CD4-positive, alpha-beta T cell treated with Interleukin-2 at 100 ng/mL for 4 hours (primary cell): ENCODE results near the gene DNAJC5.

Experiments
- DNase-seq: peaks from one replicate; pipeline ENCODE4 v3.0.0-alpha.2; 2020; ENCODE audit warnings: low spot score

Gene DNAJC5

DNA sequence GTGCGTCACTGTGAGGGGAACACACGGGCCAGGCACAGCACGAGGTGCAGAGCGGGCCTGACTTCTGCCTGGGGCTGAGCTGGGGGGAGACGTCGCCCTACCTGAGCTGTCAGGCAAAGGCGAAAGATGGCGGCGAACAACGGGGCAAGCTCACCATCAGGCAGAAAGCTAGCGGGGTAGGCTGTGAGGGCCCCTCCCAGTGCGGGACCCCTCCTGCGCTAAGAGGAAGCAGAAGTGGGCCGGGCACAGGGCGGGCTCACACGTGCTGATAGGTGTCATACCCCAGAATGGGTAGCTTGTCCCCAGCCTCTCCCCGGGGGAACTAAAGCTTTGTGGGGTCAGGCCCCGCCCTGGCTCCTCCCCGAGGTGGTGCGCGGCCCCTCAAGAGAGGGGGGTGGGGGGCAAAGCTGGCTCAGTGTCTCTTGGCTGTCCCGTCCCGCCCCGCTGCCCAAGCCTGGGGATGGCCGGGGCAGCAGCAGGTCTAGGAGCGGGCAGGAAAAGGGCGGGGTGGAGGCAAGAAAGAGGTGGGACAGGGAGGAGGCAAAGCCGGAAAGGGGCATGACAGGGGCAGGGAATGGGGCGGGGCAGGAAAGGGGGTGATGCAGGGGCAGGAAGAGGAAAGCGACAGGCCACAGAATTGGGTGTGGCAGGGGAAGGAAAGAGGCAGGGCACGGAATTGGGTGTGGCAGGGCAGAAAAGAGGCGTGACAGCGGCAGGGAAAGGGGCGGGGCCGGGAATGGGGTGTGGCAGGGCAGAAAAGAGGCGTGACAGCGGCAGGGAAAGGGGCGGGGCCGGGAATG, 46.6 kb downstream of the DNAJC5 start:
- DNase-seq = peak; percentile 77

GRCh38 chr20:63942250-63942951, 47.5 kb downstream of the DNAJC5 start:
- DNase-seq = no peak

DNA sequence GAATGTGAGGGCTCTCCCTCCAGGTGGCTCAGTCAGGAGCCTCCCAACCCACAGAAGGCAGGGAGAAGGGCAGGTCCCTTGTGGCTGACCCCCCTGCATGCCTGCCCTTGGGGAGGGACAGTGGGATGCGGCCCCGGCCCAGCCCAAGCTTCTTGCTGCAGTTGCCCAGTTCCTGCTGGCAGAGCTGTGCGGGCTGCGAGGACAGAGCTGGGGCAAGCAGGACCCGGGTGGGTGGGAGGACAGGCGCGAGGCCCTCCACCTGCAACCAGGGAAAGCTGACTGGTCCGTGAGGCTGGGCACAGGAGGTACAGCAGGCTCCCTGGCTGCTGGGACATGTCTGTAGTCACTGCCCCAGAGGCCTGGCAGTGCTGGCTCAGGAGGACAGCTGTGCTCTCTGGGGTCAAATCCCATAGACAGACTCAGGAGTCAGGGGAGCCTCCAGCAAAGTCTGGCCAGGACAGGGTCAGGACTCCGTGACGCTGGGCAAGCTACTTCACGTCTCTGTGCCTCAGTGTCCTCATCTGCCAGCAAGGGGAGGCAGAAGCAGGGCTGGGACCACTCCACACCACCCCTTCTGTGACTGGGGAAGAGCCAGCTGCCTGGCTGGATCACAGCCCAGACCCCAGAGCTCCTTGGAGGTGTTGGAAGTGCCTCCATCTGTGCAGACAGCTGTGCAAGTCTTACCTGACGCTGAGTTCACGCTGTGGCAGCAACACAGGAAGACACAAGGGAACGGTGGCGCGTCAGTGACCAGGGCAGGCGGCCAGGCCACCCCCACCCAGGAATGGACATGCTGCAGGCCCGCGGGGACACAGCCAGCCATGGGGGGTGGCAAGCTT, 48.3 kb downstream of the DNAJC5 start:
- DNase-seq = no peak

- no peak for DNase-seq
These were observed 48.8 kb downstream of the DNAJC5 start for GRCh38 chr20:63943808-63944077.

DNA sequence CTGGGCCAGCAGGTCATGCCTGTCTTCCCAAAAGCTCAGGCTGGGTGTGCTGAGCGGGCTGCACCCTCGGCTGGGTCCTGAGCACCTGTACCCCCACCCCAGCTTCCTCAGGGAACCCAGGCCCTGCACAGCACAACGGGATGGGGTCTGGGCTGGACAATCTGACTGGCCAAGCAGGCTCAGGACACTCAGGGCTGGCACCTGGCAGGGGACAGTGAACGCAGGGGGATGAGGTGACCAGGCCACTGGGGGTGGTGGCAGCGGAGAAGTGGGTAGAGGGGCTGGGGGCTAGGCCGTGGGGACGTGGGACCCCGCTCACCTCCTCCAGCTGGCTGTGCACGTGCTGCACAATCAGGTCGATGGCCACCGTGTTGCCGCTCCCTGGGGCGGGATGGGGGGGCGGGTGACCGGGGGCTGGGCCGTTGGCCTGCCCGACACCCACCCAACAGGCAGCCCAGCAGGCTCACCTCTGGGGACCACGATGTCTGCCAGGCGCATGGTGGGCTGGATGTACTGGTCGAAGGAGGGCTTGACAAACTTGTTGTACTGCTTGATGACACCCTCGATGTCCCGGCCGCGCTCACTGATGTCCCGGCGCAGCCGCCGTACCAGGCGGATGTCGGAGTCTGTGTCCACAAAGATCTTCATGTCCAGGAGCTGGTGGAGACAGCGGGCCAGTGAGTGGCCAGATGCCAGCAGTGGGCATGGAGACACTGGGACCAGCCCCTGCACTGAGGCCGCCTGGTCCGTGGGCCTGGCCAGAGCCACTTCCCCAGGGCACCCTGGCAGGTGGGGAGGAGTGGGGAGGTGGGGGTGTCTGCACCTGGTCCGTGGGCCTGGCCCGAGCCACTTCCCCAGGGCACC, 49.4 kb downstream of the DNAJC5 start:
- DNase-seq = no peak

DNA sequence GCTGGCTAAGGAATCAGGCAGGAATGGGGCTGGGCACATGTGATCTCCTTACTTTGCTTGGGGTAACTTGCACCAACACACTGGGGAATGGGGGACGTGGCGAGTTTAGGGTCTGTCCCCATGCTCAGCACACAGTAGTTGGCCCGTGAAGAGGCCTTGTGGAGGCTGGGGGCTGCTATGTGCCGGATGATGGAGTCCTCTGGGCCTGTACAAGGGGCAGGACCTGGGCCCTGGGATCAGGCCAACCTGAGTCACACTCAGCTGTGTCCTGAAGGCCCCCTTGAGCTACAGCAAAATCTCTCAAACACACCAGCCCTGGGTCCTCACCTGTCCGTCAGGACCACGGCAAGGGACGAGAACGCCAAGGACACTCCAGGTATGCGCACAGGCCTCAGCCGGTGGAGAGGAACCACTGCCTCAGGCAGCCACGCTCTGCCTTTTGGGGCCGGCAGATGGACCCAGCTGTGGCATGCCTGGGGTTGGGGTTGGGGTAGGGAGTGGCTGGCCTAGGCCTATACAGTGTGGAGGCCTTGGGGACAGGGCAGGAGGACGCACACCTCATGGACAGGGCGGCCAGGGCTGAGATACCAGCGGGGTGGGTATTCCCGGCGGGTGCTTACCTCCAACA, 50.2 kb downstream of the DNAJC5 start:
- no peak for DNase-seq

- no peak for DNase-seq
These were observed 51.3 kb downstream of the DNAJC5 start for GRCh38 chr20:63945921-63946920.

DNA sequence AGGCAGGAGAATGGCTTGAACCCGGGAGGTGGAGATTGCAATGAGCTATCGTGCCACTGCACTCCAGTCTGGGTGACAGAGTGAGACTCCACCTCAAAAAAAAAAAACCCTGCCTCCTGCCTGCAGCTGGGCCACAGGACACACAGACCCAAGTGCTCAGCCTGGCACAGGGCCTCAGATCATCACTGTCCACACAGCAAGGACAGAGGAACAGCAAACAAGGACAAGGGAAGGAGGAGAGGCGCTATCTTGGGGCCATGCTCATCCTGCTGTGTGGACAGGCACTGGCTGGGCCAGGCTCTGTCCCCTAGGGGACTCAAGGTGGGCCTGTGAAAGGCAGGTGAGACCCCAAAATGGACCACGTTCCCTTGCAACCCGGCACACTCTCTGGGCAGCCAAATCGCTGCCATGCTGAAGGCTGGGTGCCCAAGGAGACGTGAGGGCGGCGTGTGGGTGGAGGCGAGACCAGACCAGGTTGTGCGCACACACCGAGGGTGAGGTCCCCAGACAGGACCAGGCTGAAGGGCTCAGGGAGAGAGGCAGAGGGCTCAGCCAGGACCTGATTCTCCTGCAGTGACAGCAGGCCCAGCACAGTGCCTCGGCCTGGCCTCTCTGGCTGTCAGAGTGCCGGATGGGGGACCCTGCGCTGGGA, 52.2 kb downstream of the DNAJC5 start:
- no peak for DNase-seq

GRCh38 chr20:63947638-63948456, 52.9 kb downstream of the DNAJC5 start:
- peak; percentile 22 for DNase-seq

- no peak for DNase-seq
These were observed 55.9 kb downstream of the DNAJC5 start for GRCh38 chr20:63950701-63951397.

- no peak for DNase-seq
These were observed 56.7 kb downstream of the DNAJC5 start for GRCh38 chr20:63951398-63952209.

GRCh38 chr20:63952210-63952535, 57.2 kb downstream of the DNAJC5 start:
- DNase-seq = no peak

GRCh38 chr20:63952769-63953168, 57.8 kb downstream of the DNAJC5 start:
- DNase-seq = no peak

DNA sequence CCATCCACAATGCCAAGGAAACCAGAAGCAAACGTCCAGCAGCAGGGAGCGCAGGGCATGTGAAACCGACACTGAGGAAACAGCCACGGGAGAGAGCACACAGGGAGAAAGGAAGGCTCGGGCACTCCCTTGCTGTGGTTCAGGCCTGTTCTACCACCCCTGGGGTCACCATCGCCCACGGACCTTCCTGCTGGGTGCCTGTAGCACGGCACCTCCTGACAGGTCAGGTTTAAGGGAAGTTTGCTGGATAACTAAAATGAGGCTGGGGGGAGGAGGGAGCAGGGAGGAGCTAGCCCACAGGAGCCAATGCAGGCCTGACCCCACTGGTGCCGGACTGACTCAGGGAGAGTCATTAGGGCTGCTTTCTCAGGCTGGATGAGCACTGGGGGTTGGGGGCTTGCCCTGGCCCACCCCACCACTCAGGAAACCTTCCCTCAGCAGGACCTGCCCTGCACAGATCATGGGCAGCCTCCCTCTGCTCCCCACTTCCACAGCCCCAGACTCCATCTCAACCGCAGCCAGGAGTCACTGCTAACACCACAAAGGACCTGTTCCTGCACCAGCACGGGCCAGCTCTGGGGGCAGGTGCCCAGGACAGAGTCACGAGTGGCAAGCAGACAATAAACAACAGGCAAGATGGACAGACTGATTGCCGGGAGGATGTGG, 59.0 kb downstream of the DNAJC5 start:
- DNase-seq = no peak

DNA sequence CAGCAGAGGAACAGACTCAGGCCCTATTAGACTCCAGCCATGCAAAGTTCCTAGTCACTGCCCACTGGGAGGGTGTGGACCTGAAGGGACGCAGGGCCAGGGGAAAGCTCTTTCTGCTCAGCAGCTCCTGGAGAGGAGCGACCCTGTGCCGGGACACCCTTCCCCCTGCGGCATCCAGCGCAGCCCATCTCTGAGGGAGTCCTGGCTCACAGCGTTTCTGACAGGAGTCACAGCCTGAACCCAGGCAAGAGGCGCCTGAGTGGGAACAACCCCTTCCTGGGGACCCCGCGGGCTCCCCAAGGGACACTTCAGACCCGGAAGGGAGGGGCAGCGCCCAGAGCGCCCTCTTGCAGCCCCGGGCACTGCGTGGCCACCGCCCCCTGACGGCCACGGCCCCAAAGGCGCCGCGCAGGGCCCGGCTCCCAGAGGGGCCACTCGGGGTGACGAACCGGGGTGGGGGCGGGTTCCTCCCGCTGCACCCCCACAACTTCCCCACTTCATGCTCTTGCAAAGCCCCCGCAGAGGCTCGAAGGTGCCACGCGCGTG, 60.4 kb downstream of the DNAJC5 start:
- peak; percentile 34 for DNase-seq

DNA sequence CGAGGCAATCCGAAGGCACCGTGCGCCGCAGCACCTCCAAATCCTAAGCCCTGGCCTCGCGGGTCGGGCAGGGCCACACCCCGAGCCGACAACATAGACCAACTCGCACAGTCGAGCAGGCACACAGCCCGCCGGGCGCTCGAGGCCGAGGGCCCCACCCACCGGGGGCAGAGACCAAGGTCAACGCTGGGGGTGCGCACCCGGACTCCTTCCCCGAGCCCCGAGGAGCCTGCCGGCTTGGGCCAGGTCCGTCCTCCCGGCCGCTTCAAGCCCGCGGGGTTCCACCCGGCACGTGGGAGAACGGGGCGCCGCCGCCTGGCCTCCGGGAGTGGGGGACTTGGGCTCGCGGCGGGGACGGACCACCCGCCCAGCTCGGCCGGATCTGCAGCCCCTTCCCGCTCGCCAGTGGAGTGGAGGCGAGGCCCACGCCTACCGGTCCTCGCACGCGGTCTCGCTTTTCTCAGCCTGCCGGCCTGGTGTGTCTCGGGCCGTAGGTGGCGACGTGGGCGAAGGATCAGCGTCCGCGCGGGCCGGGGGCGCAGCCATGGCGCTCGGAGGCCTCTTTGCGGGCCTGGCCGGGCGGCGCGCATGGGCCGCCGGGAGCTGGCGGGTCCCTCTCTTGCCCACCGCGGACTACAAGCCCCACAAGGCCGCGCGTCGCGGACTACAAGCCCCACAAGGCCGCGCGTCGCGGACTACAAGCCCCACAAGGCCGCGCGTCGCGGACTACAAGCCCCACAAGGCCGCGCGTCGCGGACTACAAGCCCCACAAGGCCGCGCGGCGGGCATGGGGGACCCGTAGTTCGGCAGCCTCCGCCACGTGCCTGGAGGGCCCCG, 61.1 kb downstream of the DNAJC5 start, which contains the start of gene UCKL1:
TSS of gene UCKL1 (minus strand) at position 590 of the 837 bp plus-strand sequence. CDS start at position 546, 44 bp downstream.
- DNase-seq = peak; percentile 89
